Retinal pigment epithelial cell (primary cell): ENCODE results near the gene XYLT2.
A peak's percentile ranks its signal among the peaks of the same experiment; 100 is the strongest.

Experiments
- DNase-seq: peaks from one replicate; pipeline ENCODE4 v3.0.0-alpha.2; 2010; ENCODE audit warnings: low read depth
- H3K4me3 ChIP-seq: 2 replicates; pipeline ENCODE4 v1.5.1; 2011; ENCODE audit warnings: mild to moderate bottlenecking, low read length, control low read depth, moderate library complexity
- CTCF ChIP-seq: conservative IDR thresholded peaks from 2 replicates; pipeline ENCODE4 v1.5.1; 2011; ENCODE audit warnings: low read depth, low read length, control low read depth, inconsistent platforms

The XYLT2 gene

DNA sequence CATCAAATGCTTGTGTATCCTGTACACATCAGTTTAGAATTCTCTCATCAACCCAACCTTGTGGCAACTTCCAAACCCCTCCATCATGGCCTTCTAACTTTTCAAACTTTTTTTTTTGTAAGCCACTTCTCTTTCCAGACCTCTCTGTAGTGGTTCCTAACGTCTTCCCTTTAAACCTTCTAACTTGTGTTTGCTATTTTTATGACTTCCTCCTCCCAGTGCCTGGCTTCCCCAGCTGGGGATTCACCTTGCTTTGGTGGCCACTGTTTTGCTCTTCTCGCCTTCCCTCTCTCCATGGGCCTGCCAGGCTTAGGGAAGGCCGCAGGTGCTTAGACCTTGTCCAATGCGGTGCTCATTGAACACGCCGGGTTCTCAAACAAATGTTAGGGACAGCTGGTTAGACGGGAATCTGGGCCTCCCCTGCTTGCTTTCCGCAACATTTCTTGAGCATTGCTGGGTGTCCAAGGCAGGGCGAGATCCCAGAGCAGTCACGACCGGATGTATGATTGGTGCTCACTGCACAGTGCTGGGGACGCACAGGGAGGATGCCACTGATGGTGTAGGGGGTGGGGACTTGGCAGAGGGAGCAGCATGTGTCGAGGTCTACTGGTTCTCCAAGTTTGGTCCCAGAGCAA is 1.1 kb upstream of the XYLT2 start:
- DNase-seq = no peak
- H3K4me3 ChIP-seq = no peak overlapping the region
- TF ChIP-seq CTCF = no peak

- H3K4me3 ChIP-seq = peak overlapping the region; percentile 79
- TF ChIP-seq CTCF = no peak
- no peak for DNase-seq
Observed at GRCh38 chr17:50346313-50347116, 589 bp downstream of the XYLT2 start.

- H3K4me3 ChIP-seq = peak overlapping the region; percentile 79
- no peak for DNase-seq
- no peak for TF ChIP-seq CTCF
Observed at GRCh38 chr17:50347117-50347893, 1.4 kb downstream of the XYLT2 start.

DNA sequence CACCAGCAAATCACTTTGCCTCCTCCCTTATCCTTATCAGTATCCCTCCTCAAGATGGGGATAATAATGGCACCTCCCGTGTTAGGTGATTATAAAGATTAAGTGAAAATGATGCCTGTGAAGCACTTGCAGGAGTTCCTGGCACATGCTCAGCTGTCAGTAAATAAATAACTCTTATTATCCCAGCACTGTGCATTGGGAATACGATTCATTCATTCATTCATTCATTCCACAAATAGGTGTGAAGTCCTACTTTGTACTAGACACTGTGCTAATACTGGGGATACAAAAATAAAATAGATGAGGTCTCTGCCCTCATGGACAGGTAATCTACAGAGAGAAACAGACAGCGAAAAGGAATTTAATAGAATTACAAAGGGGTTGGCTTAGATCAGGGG is 2.0 kb downstream of the XYLT2 start:
- no peak for DNase-seq
- no peak overlapping the region for H3K4me3 ChIP-seq
- no peak for TF ChIP-seq CTCF

- TF ChIP-seq CTCF = no peak
- DNase-seq = no peak
- H3K4me3 ChIP-seq = no peak overlapping the region
Observed at GRCh38 chr17:50348522-50349242, 2.8 kb downstream of the XYLT2 start.

- no peak for TF ChIP-seq CTCF
- DNase-seq = no peak
- no peak overlapping the region for H3K4me3 ChIP-seq
Observed at GRCh38 chr17:50349243-50349600, 3.3 kb downstream of the XYLT2 start.
